Adrenal gland (tissue), 5 donors: ENCODE results near the gene KLHL26.

ENCODE experiments used
- CTCF ChIP-seq, 6 experiments: fragments of 450-650 bp in 4 of 6; fragments of 200-600 bp in 2 of 6; sonication (generic) in 1 of 6; IDR thresholded peaks; 1 replicate in 5 of 6; 2 replicates in 1 of 6; pipeline versions ENCODE4 v1.5.1 to v1.8.0; 2016 to 2021; ENCODE audit warnings: antibody characterized with exemption in 6 of 6, mild to moderate bottlenecking in 2 of 6, moderate library complexity in 1 of 6
- POLR2A ChIP-seq, 2 donors: fragments of 450-650 bp; IDR thresholded peaks; one replicate each; pipeline ENCODE4 v1.6.1; 2017; ENCODE audit warnings: antibody characterized with exemption in 2 of 2, mild to moderate bottlenecking in 2 of 2, moderate library complexity in 1 of 2
- donor health status: DM: no; HTN: no; CAD: no.

- TF ChIP-seq CTCF (IDR thresholded peaks at IDR 0.05): no peak
- TF ChIP-seq POLR2A (IDR thresholded peaks at IDR 0.05): no peak
Measured at GRCh38 chr19:18596752-18597157, 40.1 kb upstream of the KLHL26 start.
